H1 (cell line): ENCODE measurements around the gene HES5. TPM values are rescaled to one million over a fixed set of nuclear protein-coding genes. Genes with fewer than 3 reads are reported as not detected.

Experiments
- BCL11A ChIP-seq, 2 experiments: IDR thresholded peaks; one replicate each; pipeline ENCODE4 v1.6.1; 2011; ENCODE audit warnings: low read depth in 2 of 2, low read length in 2 of 2, mild to moderate bottlenecking in 2 of 2
- MAFK ChIP-seq: IDR thresholded peaks from 2 replicates; pipeline ENCODE4 v1.6.1; 2012; ENCODE audit warnings: low read depth, mild to moderate bottlenecking, improper control_type of control experiment, low read length
- RBBP5 ChIP-seq: IDR thresholded peaks from 2 replicates; pipeline ENCODE4 v1.7.1; 2012; ENCODE audit warnings: low read depth, mild to moderate bottlenecking, inconsistent platforms, low read length, moderate library complexity, borderline replicate concordance
- SIN3A ChIP-seq, 2 experiments: IDR thresholded peaks in 1 of 2; conservative IDR thresholded peaks in 1 of 2; 2 replicates each; pipeline ENCODE4 v1.6.1; 2011 to 2012; ENCODE audit warnings: low read length in 2 of 2, improper control_type of control experiment in 1 of 2, low read depth in 1 of 2, mild to moderate bottlenecking in 1 of 2
- SUZ12 ChIP-seq: fragments of 200-600 bp; sonication (generic); IDR thresholded peaks from 2 replicates; pipeline ENCODE4 v1.6.1; 2012; ENCODE audit warnings: mild to moderate bottlenecking, inconsistent platforms, low read length, moderate library complexity, mixed read lengths
- TAF1 ChIP-seq: IDR thresholded peaks from 2 replicates; pipeline ENCODE4 v1.6.1; 2011; ENCODE audit warnings: mild to moderate bottlenecking, low read depth, low read length
- TEAD4 ChIP-seq: IDR thresholded peaks from 2 replicates; pipeline ENCODE4 v1.6.1; 2012; ENCODE audit warnings: low read depth, low read length, inconsistent platforms, mixed read lengths
- polyA plus RNA-seq, 7 experiments: library from polyadenylated mRNA; depleted of rRNA in 3 of 7; stranded (reverse) in 5 of 7; unstranded in 2 of 7; fragments of >200 nt in 5 of 7; fragments of 200-250 nt in 2 of 7; gene quantifications; 1 replicate in 5 of 7; 2 replicates in 1 of 7; 4 replicates in 1 of 7; pipeline versions ENCODE4 v1.2.1 to v1.2.3, GENCODE V29; 2011 to 2013; ENCODE audit warnings: missing spikeins in 2 of 7, mixed read lengths in 2 of 7
- total RNA-seq: library from RNA; stranded (reverse); fragmentation: NEBNext Ultra II Directional; extraction: Animal tissue kit (Norgen Biotek cat#: 25700); gene quantifications from 2 replicates; pipeline ENCODE4 v1.2.1, GENCODE V29; 2021

Gene HES5
- total and polyA plus RNA-seq, 2 of the 8 experiments (the other 6 are each of a cell fraction or from before 2014, with no cell fraction given): 0.22 TPM; not detected in 1

- no peak for TF ChIP-seq TEAD4
- TF ChIP-seq RBBP5: no peak
- TF ChIP-seq SUZ12: no peak
- no peak for TF ChIP-seq MAFK
- no peak for TF ChIP-seq BCL11A (IDR thresholded peaks at IDR 0.05; ENCODE audit: low read depth in 2 of 2, low read length in 2 of 2)
- TF ChIP-seq SIN3A (conservative IDR thresholded peaks at IDR 0.05 in 1 of 2, IDR thresholded peaks at IDR 0.05 in 1 of 2; ENCODE audit: low read depth in 1 of 2, low read length in 2 of 2): no peak
- TF ChIP-seq TAF1: no peak
- TF ChIP-seq, all 59 proteins: peak for 0
Observed at GRCh38 chr1:2486558-2486957, 43.5 kb downstream of the HES5 start (continued).
